ENCODE measurements around the gene SARM1.
"Not testable (repeated sequence)": the region's sequence is repeated elsewhere in the genome, so short reads cannot be mapped to it uniquely, and the experiment has no call there.

The SARM1 gene

DNA sequence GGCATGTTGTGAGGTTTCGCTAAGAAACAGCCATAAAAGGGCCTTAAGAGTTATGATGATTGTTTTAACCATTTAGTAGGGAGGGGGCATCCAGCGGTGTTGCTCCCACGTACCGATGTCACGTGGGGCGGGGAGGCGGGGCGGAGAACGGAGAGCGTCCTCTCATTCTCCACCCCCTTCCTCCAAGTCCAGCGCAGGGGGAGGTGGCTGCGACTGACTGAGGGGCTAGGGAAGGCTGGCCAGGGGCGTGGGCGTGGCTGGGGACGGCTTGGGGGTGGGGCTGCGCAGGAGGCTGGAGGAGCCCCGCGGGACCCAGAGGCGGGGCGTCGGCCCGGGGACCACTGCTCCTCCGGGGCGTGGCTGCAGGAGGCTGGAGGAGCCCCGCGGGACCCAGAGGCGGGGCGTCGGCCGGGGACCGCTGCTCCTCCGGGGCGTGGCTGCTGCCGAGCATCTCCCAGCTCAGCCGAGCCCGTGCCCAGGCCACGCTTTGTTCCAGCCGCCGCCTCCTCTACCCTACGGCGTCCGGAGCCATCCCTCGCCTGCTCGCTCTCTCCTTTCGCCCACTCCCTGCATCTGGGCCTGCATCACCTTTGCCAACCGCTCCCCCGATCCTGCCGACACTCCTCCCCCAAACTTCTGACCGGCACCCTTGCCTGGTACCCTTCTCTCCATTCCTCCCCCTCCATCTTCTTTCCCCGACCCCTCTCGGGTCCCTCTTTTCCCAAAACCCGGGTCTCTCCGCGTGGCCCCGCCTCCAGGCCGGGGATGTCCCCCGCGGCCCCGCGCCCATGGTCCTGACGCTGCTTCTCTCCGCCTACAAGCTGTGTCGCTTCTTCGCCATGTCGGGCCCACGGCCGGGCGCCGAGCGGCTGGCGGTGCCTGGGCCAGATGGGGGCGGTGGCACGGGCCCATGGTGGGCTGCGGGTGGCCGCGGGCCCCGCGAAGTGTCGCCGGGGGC, at the start of gene SARM1:
TSS of gene SARM1 (plus strand) at position 450 of the 958 bp plus-strand sequence. CDS start at position 789, 339 bp downstream.
- peak; percentile 96 for DNase-seq

DNA sequence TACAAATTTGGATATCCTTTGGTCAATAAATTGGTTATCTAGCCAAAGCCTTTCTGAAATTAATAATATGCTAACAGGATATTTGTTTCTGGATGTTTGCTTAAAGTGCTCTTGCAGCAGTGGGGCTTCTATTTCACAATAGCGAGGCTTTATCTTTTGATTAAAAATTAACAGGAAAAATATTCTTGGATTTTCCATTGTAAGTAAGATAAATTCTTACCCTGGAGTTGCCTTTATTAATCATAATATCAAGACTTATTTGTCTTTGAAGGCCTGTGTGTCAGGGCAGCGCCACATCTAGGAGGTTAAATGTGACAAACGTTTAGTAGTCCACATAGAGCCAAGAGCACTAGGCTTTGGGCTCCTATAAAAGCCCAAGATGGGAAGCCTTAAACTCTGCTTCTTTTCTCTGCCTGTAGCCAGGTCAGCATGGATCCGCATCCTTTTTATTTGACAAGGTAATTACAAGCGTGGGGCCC, 47.2 kb upstream of the SARM1 start:
- no peak for DNase-seq

DNA sequence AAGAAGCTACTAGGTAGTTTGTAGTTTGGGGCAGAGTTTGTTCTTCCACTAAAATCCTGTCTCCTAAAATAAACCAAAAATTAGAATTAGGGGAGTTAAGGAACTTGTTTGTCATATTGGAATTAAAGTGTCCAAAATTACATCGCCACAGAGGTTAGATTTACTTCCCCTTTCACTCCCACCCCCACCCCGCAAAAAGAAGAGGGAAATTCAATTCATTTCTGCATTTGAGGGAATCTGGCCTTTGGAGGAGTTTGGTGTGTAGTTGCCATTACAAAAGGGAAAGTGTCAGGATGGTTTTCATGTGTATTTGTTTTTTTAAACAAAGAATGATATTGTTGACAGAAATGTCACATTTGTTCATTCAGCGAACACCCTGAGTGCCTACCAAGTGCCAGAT, 46.7 kb upstream of the SARM1 start:
- no peak for DNase-seq

DNA sequence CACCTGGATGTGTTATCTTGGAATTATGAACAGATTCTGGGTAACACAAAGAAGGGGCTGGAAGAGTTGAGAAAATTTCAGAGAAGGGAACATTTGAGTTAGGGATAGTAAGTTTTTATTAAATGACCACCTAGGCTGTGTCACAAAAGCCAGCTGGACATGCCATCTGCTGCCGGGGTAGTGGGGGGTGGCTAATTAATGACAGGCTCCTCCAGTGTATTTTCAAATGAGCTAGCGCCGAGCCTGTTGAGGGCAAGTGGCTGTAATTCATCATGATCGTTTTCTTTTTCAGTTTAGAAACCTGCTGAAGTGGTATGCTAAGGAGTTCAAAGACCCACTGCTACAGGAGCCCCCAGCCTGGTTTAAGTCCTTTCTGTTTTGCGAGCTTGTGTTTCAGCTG, 46.3 kb upstream of the SARM1 start:
- DNase-seq = no peak

DNA sequence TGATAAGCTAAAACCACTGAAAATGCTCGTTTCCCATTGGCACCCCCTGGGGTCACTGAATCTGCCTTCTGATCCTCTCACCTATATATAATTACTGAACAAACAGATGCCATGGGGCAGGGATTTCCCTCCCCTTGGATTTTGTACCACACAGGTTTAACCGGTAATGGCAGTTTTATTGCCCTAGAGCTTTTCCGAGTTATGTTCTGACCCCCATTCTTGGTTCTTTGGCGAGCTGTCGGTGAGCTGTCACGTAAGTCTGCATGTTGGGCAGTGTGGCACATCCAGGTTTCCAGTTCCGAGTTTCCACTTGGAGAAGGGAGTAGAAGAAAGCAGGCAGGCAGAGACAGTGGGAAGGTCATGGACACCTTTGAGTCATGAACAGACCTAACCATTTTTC, 45.4 kb upstream of the SARM1 start:
- DNase-seq = no peak

DNA sequence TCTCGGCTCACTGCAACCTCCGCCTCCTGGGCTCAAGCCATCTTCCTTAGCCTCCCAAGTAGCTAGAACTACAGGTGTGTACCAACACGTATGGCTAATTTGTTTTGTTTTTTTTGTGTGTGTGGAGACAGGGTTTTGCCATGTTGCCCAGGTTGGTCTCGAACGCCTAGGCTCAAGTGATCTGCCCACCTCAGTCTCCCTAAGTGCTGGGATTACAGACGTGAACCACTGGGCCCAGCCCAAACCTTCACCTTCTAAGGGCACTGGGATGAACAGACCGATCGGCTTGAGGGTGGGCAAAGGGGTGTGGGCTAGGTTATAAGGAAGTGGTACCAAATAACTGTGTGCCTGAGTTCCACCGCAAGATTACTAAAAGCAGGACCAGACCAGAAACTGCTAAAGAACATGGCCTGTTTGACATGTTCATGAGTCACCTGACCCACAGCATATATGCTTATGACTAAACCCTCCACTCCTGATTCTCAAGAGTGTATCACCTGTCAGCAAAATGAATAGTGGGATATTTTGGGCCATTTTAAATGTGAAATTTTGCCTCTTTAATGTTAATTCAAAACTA, 44.4 kb upstream of the SARM1 start:
- no peak for DNase-seq

- no peak for DNase-seq
These were observed 43.8 kb upstream of the SARM1 start for GRCh38 chr17:28327709-28328108.

- DNase-seq = peak; percentile 39
These were observed 43.2 kb upstream of the SARM1 start for GRCh38 chr17:28328325-28328724.

- no peak for DNase-seq
These were observed 40.8 kb upstream of the SARM1 start for GRCh38 chr17:28330671-28331070.

DNA sequence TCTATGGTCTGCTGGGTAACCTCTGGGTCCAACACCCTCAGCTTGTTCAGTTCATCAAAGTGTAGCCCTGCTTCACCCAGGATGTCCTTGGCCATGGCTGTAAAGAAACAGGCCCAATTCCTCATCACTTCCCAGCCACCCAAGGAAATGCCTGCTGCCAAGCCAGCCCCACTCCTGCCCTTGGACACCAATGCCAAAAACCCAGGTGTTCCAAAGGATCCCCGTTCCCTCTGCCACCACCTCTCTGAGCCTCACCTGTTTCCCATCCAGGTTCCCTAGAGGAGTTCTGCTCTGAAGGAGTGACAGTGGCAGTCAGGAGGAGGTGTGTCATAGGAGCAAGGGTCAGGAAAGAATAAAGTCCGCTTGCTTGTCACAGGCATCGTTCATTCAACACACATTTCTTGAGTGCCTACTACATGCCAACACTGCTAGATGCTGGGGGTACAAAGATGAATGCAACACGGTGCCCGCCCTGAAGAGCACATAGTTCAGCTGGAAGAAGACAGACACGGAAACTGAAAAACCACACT, 39.5 kb upstream of the SARM1 start:
- no peak for DNase-seq

DNA sequence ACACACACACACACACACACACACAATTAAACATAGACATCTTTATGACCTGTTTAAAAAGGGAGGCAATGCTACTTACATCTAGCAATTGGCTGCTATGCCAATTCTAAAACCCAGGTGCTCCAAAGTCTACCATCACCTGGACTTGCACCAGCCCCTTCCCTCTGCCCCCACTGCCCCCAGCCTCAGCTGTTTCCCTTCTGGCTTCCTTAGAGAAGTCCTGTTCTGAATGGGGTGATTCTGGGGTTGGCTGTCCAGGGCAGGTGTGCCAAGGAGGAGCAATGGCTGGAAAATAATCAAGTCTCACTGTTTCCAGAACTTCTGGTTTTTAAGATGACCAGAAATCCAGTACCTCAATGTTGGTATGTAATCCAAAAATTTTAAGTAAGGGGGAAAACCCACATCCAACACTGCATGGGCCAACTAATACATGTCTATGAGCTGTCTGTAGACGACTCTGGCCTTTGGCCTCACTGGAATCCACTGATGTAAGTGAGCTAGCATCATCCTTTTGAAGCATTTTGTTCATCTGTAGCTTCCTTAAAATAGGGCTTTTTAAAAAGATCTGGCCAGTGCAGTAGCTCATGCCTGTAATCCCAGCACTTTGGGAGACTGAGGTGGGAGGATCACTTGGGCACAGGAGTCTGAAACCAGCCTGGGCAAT, 38.3 kb upstream of the SARM1 start:
- DNase-seq = peak; percentile 38

GRCh38 chr17:28334171-28334570, 37.3 kb upstream of the SARM1 start:
- no peak for DNase-seq

DNA sequence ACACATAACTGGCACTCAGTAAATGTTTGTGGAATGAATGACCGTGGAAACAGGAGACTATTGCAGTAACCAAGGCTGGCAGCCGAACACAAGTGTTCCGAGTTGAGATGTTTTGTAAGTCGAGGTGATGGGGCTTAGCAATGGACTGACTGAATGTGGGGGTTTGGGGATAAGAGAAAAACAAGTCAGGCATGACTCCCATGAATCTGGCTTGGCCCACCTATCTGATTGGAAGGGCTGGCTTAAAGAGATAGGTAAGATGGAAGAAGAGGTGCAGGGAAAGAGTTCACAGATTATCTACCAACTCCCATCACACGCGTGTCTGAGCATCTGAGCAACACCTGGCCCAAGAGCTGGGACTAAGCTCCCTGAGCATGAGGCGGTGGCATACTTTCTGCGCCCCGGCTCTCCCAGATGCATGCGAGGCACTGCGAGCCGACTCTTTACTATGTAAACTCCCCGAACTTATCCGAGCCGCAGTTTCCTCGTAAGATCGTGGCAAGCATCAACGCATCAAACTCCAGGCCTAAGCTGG, 36.8 kb upstream of the SARM1 start:
- no peak for DNase-seq

DNA sequence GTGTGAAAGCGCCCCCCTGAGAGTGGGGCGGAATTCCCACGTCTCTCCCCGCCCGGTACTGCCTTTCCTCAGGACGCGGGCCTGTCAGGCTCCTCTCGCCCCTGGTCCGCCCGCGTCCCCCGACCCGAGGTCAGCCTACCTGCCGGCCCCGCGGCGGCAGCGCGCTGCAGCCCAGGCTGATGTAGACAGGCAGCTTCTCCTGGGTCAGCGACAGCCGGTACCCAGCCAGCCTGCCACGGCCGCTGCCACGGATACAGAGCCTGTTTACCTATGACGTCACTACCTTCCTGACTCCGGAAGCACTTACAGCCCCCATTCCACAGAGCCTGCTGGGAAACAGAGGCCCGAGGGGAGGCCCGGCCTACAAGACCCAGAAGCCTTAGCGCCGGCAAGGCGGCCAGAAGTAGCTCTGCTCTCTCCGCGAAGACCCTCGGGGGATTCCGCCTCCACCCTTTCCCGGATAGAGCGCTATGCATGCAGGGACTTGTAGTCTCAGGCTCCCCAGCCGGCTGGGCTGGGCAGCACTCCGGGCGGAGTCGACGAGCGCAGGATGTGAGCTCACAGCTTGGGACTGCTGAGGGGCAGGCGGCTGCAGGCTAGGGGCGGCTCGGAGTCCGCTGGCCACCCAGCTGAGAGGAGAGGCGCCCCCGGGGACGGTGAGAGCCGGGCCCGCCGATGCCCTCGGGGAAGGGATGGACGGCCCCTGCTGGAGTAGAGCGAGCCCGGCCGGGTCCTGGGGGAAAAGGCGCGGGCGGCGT, 36.1 kb upstream of the SARM1 start, which contains the start of the genes IFT20 and TNFAIP1:
TSS of gene IFT20 (minus strand) at position 272 of the 758 bp plus-strand sequence. CDS start 3,487 bp downstream, outside the sequence.
TSS of gene TNFAIP1 (plus strand) at position 561 of the 758 bp plus-strand sequence. CDS start 3,761 bp downstream, outside the sequence.
- DNase-seq = peak; percentile 100

DNA sequence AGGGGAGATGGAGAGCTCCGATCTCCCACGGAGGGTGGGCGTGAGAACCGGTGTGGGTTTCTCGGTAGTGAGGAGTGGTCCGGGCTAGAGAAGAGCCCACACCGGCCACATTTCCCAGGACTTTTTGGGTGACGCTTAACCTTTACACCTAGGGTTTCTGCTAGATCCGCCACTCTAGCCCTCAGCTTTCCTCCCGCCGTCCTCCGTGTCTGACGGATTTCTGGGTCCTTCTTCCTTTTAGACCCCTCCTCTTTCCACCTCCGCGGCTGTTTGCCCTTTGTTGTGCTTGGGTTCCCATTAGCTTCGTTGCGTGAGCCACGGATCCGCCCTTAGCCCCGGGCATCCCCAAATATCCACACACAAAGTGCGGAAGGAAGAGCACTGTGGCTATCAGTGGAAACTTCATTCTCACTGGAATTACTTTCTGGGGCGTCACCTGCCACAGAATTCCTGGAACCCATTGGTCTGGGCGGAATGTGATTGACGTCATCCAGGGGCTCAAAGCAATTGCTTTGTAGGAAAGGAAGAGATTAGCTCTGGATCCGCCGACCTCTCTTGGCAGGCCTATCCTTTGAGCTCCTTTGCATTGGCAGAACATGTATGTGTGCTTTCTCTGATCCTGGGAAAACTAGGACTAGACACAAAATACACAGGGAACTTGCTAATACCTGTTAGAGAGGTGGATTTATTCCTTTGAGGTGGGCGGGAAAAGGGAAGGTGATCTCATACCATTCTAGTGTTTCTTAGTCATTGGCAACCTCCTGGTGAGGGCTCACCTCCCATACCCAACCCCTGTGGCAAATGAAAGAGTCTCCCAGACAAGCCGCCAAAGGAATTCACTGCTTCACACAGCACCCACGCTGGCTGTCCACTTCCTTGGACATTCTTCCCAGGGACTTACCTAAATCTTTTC, 35.3 kb upstream of the SARM1 start:
- peak; percentile 95 for DNase-seq

DNA sequence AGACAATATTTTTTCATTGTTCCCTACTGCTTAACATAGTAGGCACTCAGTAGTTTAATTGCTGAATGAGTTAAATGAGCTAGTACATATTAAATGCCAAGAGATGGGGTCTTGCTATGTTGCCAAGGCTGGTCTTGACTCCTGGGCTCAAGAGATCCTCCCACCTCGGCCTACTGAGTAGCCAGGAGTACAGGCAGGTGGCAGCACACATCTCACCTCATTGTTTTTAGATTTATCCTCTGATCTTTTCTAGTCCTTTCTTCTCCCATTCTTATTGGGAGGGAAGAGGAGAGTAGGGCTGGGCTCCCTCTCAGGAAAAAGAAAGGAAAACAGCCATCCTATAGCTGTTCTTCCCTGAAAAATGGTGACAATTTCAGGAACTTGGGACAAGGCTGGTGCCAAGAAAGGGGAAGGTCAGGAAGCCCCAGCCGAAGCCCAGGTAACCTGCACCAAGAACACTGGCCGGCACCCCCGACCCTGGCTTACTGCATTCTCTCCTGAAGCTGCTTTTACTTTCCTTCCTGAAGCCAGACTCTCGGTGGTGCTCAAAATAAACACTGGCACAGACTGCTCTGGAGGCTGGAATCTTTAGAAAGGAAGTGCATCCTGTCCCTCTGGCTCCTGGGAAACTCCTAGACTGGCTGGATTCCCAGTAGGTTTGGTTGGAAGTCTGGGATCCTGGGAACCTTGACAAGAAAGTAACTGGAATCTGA, 33.3 kb upstream of the SARM1 start:
- peak; percentile 83 for DNase-seq

DNA sequence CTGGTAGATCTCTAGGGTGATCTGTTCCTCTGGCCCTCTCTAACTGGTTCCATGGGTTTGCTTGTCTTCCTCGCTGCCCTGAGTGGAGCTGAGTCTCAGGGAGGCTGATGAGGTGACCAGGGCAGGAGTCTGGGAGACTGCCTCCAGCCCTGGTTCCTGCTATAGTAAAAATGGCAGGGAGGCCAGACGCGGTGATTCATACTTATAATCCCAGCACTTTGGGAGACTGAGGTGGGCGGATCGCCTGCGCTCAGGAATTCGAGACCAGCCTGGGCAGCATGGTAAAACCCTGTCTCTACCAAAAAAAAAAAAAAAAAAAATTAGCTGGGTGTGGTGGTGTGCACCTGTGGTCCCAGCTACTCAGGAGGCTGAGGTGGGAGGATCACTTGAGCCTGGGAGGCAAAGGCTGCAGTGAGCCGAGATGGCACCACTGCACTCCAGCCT, 32.7 kb upstream of the SARM1 start:
- not testable (repeated sequence) for DNase-seq

DNA sequence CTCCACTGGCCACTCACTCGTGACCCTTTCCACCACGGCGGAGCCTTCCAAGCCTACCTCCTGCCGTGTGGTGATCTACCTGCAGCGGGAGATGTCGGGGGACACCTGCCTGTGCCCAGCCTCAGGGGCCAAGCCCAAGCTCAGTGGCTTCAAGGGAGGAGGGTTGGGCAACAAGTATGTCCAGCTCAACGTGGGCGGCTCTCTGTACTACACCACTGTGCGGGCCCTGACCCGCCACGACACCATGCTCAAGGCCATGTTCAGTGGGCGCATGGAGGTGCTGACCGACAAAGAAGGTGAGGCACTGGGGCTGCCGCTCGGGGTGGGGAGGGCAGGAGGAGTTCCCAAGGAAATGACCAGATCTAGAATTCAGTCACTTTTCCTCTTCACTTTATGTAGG, 32.1 kb upstream of the SARM1 start:
- DNase-seq = no peak

GRCh38 chr17:28340374-28340773, 31.1 kb upstream of the SARM1 start:
- no peak for DNase-seq

- no peak for DNase-seq
These were observed 30.0 kb upstream of the SARM1 start for GRCh38 chr17:28341516-28341915.
